ENCODE data around the gene GORASP2.

Gene GORASP2

DNA sequence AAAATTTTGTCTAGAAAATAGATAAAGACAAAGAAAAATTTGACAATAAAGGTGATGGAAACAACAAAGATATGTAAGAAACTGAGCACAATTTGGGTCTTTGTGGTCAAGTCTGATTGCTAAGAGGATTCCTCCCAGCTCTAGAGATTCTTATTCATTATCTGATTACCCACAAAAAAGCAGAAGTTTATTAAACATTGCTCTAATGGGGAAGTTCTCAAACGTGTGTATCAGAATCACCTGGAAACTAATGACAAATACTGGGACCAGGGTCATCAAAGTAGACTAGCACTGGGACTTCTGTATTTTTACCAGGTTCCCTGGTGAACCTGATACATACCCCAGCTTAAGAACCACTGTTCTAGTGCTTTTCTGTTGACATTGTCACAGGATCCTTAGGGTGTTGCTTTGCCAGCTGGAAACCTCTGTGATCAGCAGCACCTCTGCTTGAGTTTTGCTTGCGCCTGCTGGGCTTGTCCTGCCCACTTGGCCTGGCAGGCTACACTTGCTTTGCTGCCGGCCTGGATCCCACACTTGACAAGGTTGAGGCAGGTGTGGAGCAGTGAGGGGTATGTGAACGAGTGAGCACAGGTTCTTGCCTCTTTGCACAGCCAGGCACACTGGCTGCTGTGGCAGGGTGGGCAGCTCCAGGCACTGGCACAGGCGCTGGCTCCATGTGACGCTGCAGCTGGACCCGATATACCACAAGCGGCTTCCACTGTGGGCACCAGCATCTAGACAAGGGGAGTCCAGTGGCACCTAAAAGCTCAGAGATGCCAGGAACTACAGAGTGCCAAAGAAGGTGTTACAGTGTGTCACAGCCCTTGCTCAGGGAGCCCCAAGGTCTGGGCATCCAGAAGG is 6.2 kb upstream of the GORASP2 start:
- Histone ChIP-seq H3K4me3 (ENCODE audit: low read length in 2 of 2) (no peak overlapping the region), H3K27ac (ENCODE audit: low read depth in 2 of 2, low read length in 2 of 2) (no peak overlapping the region), H3K9ac (ENCODE audit: low read depth in 1 of 2, low read length in 2 of 2) (no peak overlapping the region), H3K36me3 (ENCODE audit: control insufficient read depth in 2 of 2, insufficient read depth in 2 of 2, low read length in 2 of 2) (no peaks in the 10 kb centered on the region), H3K9me3 (ENCODE audit: control insufficient read depth in 2 of 2, low read length in 2 of 2) (peaks cover 0 to 2% of the 10 kb centered on the region in 2 donors), H3K27me3 (ENCODE audit: control insufficient read depth in 2 of 2, insufficient read depth in 2 of 2, low read length in 2 of 2) (no peaks in the 10 kb centered on the region), H3K4me1 (ENCODE audit: control insufficient read depth in 2 of 2, insufficient read depth in 2 of 2, low read length in 2 of 2) (no peaks in the 10 kb centered on the region)

GRCh38 chr2:170923799-170924198 is 5.3 kb upstream of the GORASP2 start:
- H3K9me3 ChIP-seq (ENCODE audit: control insufficient read depth in 2 of 2, low read length in 2 of 2) = peaks cover 0 to 2% of the 10 kb centered on the region in 2 donors
- no peak overlapping the region for H3K27ac ChIP-seq (ENCODE audit: low read depth in 2 of 2, low read length in 2 of 2)
- no peaks in the 10 kb centered on the region for H3K36me3 ChIP-seq (ENCODE audit: control insufficient read depth in 2 of 2, insufficient read depth in 2 of 2, low read length in 2 of 2)
- H3K4me1 ChIP-seq (ENCODE audit: control insufficient read depth in 2 of 2, insufficient read depth in 2 of 2, low read length in 2 of 2) = peaks cover 6 to 7% of the 10 kb centered on the region in 2 donors
- no peaks in the 10 kb centered on the region for H3K27me3 ChIP-seq (ENCODE audit: control insufficient read depth in 2 of 2, insufficient read depth in 2 of 2, low read length in 2 of 2)
- H3K4me3 ChIP-seq (ENCODE audit: low read length in 2 of 2) = no peak overlapping the region
- H3K9ac ChIP-seq (ENCODE audit: low read depth in 1 of 2, low read length in 2 of 2) = no peak overlapping the region

- no peaks in the 10 kb centered on the region for H3K36me3 ChIP-seq (ENCODE audit: control insufficient read depth in 2 of 2, insufficient read depth in 2 of 2, low read length in 2 of 2)
- H3K27me3 ChIP-seq (ENCODE audit: control insufficient read depth in 2 of 2, insufficient read depth in 2 of 2, low read length in 2 of 2) = no peaks in the 10 kb centered on the region
- H3K4me3 ChIP-seq (ENCODE audit: low read length in 2 of 2) = no peak overlapping the region
- H3K9ac ChIP-seq (ENCODE audit: low read depth in 1 of 2, low read length in 2 of 2) = no peak overlapping the region
- peaks cover 0 to 2% of the 10 kb centered on the region in 2 donors for H3K9me3 ChIP-seq (ENCODE audit: control insufficient read depth in 2 of 2, low read length in 2 of 2)
- no peak overlapping the region for H3K27ac ChIP-seq (ENCODE audit: low read depth in 2 of 2, low read length in 2 of 2)
- H3K4me1 ChIP-seq (ENCODE audit: control insufficient read depth in 2 of 2, insufficient read depth in 2 of 2, low read length in 2 of 2) = peaks cover 6 to 7% of the 10 kb centered on the region in 2 donors
Measured at GRCh38 chr2:170924969-170925368, 4.1 kb upstream of the GORASP2 start.

DNA sequence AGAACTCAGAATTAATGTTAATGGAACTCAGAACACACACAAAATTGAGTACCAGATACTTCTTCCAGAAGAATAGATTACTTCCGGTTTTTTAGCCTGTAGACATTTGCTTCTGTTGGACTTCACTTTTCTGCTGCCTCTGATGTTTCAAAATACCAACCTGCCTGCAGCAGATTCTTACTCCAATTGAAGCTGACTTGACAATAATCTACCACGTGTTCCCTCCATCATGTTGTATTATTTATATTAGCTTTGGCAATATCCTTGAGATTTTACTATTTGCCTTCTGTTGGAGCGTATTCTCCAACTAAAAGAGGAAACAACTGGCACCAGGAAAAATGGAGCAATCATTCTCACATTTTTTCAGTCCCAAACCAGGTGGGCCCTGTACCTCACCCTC is 3.1 kb upstream of the GORASP2 start:
- Histone ChIP-seq H3K4me3 (ENCODE audit: low read length in 2 of 2) (no peak overlapping the region), H3K27ac (ENCODE audit: low read depth in 2 of 2, low read length in 2 of 2) (no peak overlapping the region), H3K4me1 (ENCODE audit: control insufficient read depth in 2 of 2, insufficient read depth in 2 of 2, low read length in 2 of 2) (peaks cover 11% of the 10 kb centered on the region in 2 donors), H3K36me3 (ENCODE audit: control insufficient read depth in 2 of 2, insufficient read depth in 2 of 2, low read length in 2 of 2) (no peaks in the 10 kb centered on the region), H3K9me3 (ENCODE audit: control insufficient read depth in 2 of 2, low read length in 2 of 2) (peaks cover 0 to 2% of the 10 kb centered on the region in 2 donors), H3K9ac (ENCODE audit: low read depth in 1 of 2, low read length in 2 of 2) (no peak overlapping the region), H3K27me3 (ENCODE audit: control insufficient read depth in 2 of 2, insufficient read depth in 2 of 2, low read length in 2 of 2) (no peaks in the 10 kb centered on the region)

DNA sequence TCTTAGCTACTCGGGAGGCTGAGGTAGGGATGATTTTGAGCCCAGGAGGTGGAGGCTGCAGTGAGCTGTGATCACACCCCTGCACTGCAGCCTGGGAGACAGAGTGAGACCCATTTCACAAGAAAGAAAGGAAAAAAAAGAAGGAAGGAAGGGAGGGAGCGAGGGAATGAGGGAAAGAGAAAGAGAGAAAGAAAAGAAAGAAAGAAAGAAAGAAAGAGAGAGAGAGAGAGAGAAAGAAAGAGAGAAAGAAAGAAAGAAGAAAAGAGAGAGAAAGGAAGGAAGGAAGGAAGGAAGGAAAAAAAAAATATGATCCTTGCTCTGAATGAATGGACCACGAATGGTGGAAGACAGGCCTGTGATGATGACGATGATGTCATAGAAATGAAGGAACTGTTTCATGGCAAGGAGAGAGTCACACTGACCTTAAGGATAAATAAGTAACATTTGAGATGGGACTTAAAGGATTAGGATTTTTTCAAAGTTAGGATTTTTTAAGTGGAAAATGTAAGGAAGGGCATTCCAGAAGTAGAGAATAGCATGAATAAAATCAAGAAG is 2.2 kb upstream of the GORASP2 start:
- H3K9ac ChIP-seq (ENCODE audit: low read depth in 1 of 2, low read length in 2 of 2) = no peak overlapping the region

DNA sequence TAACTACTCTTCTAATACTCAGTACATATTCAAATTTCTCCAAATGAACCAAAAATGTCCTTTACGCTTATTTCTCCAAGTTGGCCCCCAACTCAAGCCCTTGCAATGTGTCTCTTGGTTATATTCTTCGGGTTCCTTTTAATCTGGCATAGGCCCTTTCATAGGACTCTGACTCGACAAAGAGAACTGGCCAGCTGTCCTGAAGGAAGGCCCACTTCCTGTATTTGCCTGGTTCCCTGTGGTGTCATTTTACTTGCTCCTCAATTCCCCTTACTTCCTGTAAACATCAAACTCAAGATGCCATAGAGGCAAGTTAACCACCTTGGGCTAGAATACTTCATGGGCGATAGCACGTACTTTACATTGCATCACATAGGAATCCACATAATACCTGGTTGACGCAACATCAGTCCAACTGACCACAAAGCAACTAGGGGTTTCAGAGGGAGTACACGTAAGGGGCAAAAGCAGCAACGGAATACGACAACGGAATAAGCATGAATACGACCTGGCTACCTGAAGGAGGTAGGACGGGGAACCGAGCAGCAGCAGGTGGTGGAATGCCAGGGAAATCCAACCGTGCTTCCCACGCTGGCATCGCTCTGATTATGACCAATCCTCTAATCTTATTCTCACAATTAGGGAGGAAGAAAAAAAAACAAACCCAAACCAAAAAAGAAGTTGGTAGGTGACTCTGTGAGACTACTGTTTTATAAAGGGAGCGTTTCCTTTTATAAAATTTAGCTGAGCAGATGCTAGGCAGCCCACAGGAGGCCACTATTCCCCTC is 823 bp upstream of the GORASP2 start:
- peak overlapping the region; percentile 58 to 64 for H3K9ac ChIP-seq (ENCODE audit: low read depth in 1 of 2, low read length in 2 of 2)

More for the DNA sequence above, 2.2 kb upstream of the GORASP2 start:
- peaks cover 0 to 2% of the 10 kb centered on the region in 2 donors for H3K9me3 ChIP-seq (ENCODE audit: control insufficient read depth in 2 of 2, low read length in 2 of 2)
- no peak overlapping the region for H3K27ac ChIP-seq (ENCODE audit: low read depth in 2 of 2, low read length in 2 of 2)
- H3K4me1 ChIP-seq (ENCODE audit: control insufficient read depth in 2 of 2, insufficient read depth in 2 of 2, low read length in 2 of 2) = peaks cover 15 to 16% of the 10 kb centered on the region in 2 donors
- H3K36me3 ChIP-seq (ENCODE audit: control insufficient read depth in 2 of 2, insufficient read depth in 2 of 2, low read length in 2 of 2) = no peaks in the 10 kb centered on the region
- no peak overlapping the region for H3K4me3 ChIP-seq (ENCODE audit: low read length in 2 of 2)
- no peaks in the 10 kb centered on the region for H3K27me3 ChIP-seq (ENCODE audit: control insufficient read depth in 2 of 2, insufficient read depth in 2 of 2, low read length in 2 of 2)

DNA sequence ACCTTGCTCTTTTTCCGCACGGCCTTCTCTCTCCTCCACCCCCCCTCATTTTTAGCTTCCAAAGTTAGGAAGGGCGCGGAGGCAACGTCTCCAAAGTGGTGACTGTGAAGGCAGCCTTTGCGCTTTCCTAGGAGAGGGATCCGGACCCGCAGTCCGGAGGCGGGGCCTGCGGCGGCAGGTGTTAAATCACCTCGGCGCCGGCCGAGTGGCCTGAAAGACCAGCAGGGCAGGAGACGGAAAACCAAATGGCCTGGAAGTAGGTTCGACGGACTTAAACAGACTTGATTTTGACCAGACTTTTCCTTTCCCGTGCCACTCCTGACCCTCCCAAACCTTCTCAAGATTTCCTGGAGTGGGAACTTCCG is 615 bp downstream of the GORASP2 start:
- Histone ChIP-seq H3K4me1 (ENCODE audit: control insufficient read depth in 2 of 2, insufficient read depth in 2 of 2, low read length in 2 of 2) (peaks cover 15 to 16% of the 10 kb centered on the region in 2 donors), H3K27me3 (ENCODE audit: control insufficient read depth in 2 of 2, insufficient read depth in 2 of 2, low read length in 2 of 2) (no peaks in the 10 kb centered on the region), H3K9ac (ENCODE audit: low read depth in 1 of 2, low read length in 2 of 2) (peak overlapping the region; percentile 92), H3K4me3 (ENCODE audit: low read length in 2 of 2) (peak overlapping the region; percentile 91 to 95), H3K9me3 (ENCODE audit: control insufficient read depth in 2 of 2, low read length in 2 of 2) (no peaks in the 10 kb centered on the region), H3K27ac (ENCODE audit: low read depth in 2 of 2, low read length in 2 of 2) (peak overlapping the region; percentile 94), H3K36me3 (ENCODE audit: control insufficient read depth in 2 of 2, insufficient read depth in 2 of 2, low read length in 2 of 2) (peaks cover 0 to 3% of the 10 kb centered on the region in 2 donors)

More for the DNA sequence above, 823 bp upstream of the GORASP2 start:
- Histone ChIP-seq H3K4me1 (ENCODE audit: control insufficient read depth in 2 of 2, insufficient read depth in 2 of 2, low read length in 2 of 2) (peaks cover 15 to 16% of the 10 kb centered on the region in 2 donors), H3K36me3 (ENCODE audit: control insufficient read depth in 2 of 2, insufficient read depth in 2 of 2, low read length in 2 of 2) (no peaks in the 10 kb centered on the region), H3K4me3 (ENCODE audit: low read length in 2 of 2) (peak overlapping the region; percentile 62 to 71), H3K9me3 (ENCODE audit: control insufficient read depth in 2 of 2, low read length in 2 of 2) (peaks cover 0 to 2% of the 10 kb centered on the region in 2 donors), H3K27me3 (ENCODE audit: control insufficient read depth in 2 of 2, insufficient read depth in 2 of 2, low read length in 2 of 2) (no peaks in the 10 kb centered on the region), H3K27ac (ENCODE audit: low read depth in 2 of 2, low read length in 2 of 2) (peak overlapping the region; percentile 34 to 41)

GRCh38 chr2:170930131-170930990 is 1.3 kb downstream of the GORASP2 start:
- Histone ChIP-seq H3K9me3 (ENCODE audit: control insufficient read depth in 2 of 2, low read length in 2 of 2) (no peaks in the 10 kb centered on the region), H3K4me1 (ENCODE audit: control insufficient read depth in 2 of 2, insufficient read depth in 2 of 2, low read length in 2 of 2) (peaks cover 15 to 16% of the 10 kb centered on the region in 2 donors), H3K4me3 (ENCODE audit: low read length in 2 of 2) (peak overlapping the region; percentile 91 to 95), H3K36me3 (ENCODE audit: control insufficient read depth in 2 of 2, insufficient read depth in 2 of 2, low read length in 2 of 2) (peaks cover 0 to 5% of the 10 kb centered on the region in 2 donors), H3K27me3 (ENCODE audit: control insufficient read depth in 2 of 2, insufficient read depth in 2 of 2, low read length in 2 of 2) (no peaks in the 10 kb centered on the region), H3K27ac (ENCODE audit: low read depth in 2 of 2, low read length in 2 of 2) (peak overlapping the region; percentile 94), H3K9ac (ENCODE audit: low read depth in 1 of 2, low read length in 2 of 2) (peak overlapping the region; percentile 92)

GRCh38 chr2:170930991-170931266 is 1.9 kb downstream of the GORASP2 start:
- Histone ChIP-seq H3K27ac (ENCODE audit: low read depth in 2 of 2, low read length in 2 of 2) (no peak overlapping the region), H3K9me3 (ENCODE audit: control insufficient read depth in 2 of 2, low read length in 2 of 2) (no peaks in the 10 kb centered on the region), H3K4me1 (ENCODE audit: control insufficient read depth in 2 of 2, insufficient read depth in 2 of 2, low read length in 2 of 2) (peaks cover 15 to 16% of the 10 kb centered on the region in 2 donors), H3K4me3 (ENCODE audit: low read length in 2 of 2) (peak overlapping the region in 1 of 2 donors; percentile 95), H3K9ac (ENCODE audit: low read depth in 1 of 2, low read length in 2 of 2) (peak overlapping the region in 1 of 2 donors; percentile 92), H3K36me3 (ENCODE audit: control insufficient read depth in 2 of 2, insufficient read depth in 2 of 2, low read length in 2 of 2) (peaks cover 0 to 5% of the 10 kb centered on the region in 2 donors), H3K27me3 (ENCODE audit: control insufficient read depth in 2 of 2, insufficient read depth in 2 of 2, low read length in 2 of 2) (no peaks in the 10 kb centered on the region)

All from mucosa of rectum (tissue), 2 donors.